MM.1S (cell line): ENCODE results near the gene NCOA5.

Experiments used
- CTCF ChIP-seq: fragments of 300-600 bp; sonication (generic); IDR thresholded peaks from 2 replicates; pipeline ENCODE4 v1.5.1; 2016; ENCODE audit warnings: antibody characterized with exemption, low read length, mixed read lengths
- EZH2phosphoT487 ChIP-seq: fragments of 300-600 bp; sonication (generic); IDR thresholded peaks from 2 replicates; pipeline ENCODE4 v1.6.1; 2018; ENCODE audit warnings: antibody characterized with exemption, low read length

DNA sequence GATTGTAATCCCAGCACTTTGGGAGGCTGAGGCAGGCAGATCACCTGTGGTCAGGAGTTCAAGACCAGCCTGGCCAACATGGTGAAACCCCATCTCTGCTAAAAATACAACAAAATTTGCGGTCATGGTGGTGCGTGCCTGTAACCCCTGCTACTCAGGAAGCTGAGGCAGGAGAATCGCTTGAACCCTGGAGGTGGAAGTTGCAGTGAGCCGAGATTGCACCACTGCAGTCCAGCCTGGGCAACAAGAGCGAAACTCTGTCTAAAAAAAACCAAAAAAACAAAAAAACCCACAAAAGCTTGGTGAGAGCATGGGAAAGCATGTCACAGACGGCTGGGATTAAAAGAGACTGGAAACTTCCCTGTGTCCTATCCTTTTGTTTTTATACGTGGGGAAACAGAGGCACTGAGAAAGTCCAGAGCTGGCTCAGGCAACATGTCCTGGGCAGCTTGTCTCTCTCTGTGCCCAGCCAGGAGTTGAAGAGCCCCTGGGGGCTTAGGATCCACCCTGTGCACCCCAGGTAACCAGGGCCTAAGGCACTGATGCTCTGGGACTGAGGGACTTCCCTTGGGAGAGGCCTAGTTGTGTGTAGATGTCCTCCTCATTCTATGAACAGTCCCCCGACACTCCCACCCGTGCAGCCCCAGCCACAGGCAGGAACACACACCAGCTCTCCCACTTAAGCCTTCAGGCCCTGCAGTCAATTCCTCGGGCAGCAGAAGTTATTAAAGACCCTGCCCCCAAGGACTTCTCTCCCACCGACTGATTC, 44.3 kb upstream of the NCOA5 start:
- TF ChIP-seq CTCF, result no peak
- TF ChIP-seq EZH2phosphoT487, result no peak
